GM21515 (cell line): Measurements from ENCODE around the gene CELF4.

Experiments
- ATAC-seq: cut with Tn5 transposase; IDR thresholded peaks from one replicate; pipeline ENCODE4 v1.9.1; 2021; ENCODE audit not compliant: unreplicated experiment

Gene CELF4

GRCh38 chr18:37497853-37498518 lies 67.6 kb downstream of the CELF4 start:
- ATAC-seq: no peak

DNA sequence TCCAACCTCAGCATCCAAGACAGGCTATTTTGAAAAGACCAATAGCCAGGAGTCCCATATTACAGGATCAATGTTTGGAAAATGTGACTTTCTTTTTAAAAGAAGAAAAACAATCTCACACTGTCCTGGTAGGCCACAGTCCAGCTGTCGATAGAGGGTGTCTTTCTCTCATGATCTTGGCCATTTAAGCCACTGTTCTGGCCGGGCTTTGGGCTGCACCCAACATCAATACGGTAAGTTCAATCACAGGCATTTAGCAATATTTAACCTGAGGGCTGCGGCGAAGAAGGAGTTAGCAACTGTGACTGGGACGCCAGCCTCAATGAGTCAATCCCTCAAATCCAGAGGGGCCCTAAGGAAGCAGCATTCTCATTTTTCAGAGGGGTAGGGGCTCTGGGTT lies 69.0 kb downstream of the CELF4 start:
- ATAC-seq: no peak

DNA sequence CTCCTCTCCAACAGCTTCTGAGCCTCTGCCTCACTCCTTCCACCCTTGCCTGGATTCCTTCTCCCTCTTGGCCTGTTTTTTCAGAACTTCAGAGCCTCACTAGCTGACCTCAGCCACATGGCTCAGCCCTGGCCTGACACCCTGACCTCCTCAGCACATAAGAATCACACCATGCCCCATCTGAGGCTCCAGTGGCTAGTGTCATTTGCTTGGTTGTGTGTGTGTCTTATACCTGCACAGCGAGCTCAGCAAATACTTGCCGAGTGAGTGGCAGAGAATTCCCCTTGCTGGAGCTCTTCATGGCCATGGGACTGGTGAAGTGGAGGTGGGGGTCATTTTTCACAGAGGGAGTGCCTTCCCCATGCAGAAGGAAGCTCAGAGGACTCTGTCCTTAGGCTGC lies 70.2 kb downstream of the CELF4 start:
- no peak for ATAC-seq

GRCh38 chr18:37494406-37494805 lies 71.2 kb downstream of the CELF4 start:
- ATAC-seq: no peak

DNA sequence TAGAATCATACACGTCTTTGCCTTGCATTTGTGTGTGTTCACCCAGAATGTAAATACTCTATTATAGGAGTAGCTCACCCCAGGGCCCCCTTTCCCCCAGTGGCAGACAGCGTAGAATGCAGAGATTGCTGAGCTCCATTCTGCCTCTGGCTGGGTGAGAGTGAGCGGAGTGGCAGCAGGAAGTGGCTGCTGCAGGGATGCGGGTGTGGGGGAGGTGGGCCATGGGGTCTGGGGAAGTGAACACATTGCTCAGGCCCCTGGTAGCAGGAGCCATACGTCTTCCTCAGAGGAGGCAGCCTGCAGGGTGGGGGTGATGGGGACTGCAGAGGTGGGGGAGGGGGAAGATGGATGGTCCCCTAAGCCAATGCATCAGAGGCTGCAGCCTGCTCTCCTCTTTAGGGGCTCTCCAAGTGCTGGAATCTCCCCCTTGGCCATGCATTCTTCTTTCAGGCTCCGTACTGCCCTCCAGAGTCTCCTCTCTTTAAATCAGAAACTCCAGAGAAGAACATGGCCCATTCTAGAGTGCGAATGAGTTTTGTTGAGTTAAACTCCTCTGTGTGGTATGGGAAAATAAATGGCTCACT lies 72.2 kb downstream of the CELF4 start:
- no peak for ATAC-seq

GRCh38 chr18:37492952-37493351 lies 72.6 kb downstream of the CELF4 start:
- no peak for ATAC-seq

DNA sequence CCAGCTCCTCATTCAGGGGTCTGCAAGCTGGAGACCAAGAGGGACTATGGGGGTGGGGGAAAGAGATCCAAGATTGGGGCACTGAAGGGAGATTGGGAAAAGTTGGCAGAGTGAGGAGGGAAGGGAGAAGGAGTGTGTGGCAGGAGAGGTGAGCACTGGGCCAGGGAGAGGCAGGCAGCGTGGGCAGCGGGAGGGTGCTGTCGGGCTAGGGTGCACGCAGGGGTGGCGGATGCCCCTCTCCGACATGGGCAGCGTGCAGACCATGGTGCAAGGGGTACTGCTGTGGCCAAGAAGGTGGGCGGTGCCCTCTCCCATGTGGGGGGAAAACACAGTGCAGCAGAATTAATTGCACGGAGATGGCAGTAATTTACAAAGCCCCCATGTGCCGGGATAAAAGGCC lies 74.1 kb downstream of the CELF4 start:
- no peak for ATAC-seq

DNA sequence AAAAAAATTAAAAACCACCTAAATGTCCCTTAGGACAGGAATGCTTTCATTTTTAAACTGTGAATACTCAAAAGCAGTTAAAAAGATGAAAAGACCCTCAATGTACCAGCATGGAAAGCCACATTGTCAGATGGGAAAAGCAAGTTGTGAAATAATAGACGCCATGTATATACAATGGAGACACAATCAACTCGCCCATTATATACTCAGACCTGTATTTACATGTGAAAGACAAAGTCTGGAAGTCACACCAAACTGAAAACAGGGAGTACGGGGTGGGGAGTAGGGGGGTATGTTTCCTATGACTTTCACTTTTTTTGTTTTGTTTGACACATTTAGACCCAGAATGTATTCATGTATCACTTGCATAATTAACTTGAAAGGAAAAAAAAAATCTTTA lies 75.6 kb downstream of the CELF4 start:
- ATAC-seq: no peak

DNA sequence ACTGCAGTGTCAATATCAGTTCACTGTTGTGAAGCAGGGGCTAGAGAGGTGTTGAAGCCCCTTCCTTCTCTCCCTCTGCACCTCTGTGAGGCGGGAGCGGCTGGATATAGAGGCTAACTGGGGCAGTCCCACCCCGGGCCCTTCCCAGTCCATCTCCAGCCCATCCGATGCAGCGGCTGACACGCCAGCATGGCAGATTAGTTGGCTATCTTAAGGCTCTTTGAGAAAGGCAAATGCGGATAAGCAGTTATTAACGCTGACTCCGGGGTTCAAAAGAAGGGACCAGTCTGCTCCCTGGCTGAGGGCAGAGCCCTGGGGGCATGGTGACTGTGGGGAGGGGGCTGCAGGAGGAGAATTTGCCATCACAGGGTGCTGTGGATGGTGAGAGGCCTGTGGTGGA lies 76.6 kb downstream of the CELF4 start:
- no peak for ATAC-seq

DNA sequence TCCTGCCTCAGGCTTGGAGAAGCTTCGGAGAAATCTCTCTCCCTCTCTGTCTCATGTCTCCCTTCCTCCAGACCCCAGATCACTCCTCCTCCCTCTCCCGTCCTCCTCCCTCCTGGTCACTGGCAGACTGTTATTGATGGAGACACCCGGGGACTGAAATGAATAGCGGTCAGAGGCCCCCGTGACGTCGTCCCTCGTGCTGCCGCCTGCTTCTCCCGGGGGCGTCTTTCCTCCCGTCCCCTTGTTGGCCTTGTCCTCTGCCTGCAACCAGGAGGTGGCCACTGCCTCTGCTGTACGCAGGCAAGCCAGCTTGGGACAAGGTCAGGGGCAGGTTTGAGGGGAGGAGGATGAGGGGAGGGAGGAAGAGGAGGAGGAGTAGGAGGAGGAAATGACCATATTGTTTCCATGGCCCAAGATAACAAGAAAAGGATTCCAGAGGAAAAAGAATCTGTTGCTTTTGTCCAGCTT lies 78.2 kb downstream of the CELF4 start:
- ATAC-seq: no peak

- no peak for ATAC-seq
Measured at GRCh38 chr18:37486848-37487247, 78.8 kb downstream of the CELF4 start.

DNA sequence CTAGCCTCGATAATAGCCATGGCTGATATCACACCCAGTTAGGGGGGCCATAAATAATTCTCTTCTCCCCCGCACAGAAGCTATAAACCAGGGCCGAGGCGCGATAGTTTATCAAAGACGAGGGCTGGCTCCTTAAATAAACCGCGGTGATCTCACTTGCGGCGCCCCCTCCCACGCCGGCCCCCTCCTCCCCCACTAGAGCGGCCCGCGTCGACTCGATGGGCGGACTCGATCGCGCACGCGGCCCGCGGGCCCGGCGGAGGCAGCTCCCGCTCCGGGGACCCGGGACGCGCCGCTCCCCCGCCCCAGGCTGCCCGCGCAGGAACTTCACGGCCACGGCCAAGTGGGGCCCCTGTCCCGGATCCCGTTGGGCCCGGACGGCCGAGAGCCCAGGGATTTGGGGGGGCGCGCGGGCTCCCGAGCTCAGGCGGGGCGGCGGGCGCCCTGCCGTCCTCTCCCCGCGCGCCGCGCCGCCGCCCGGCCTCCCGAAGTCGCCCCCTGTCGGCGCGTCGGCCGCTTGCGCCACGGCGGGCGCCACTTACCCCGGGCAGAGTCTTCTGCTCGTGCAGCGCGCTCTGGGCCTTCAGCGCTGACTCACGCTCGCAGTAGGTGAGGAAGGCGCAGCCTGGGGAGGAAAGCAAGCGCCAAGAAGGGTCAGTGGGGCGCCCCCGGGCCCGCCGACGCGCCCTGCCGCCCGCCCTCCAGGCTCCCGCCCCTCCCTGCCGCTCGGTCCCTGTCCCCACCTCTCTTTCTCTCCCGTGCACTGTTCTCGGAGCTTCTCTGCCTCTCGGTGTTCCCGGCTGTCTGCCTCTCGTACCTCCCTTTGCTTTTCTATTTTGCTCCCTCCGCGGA lies 80.4 kb downstream of the CELF4 start:
- no peak for ATAC-seq

DNA sequence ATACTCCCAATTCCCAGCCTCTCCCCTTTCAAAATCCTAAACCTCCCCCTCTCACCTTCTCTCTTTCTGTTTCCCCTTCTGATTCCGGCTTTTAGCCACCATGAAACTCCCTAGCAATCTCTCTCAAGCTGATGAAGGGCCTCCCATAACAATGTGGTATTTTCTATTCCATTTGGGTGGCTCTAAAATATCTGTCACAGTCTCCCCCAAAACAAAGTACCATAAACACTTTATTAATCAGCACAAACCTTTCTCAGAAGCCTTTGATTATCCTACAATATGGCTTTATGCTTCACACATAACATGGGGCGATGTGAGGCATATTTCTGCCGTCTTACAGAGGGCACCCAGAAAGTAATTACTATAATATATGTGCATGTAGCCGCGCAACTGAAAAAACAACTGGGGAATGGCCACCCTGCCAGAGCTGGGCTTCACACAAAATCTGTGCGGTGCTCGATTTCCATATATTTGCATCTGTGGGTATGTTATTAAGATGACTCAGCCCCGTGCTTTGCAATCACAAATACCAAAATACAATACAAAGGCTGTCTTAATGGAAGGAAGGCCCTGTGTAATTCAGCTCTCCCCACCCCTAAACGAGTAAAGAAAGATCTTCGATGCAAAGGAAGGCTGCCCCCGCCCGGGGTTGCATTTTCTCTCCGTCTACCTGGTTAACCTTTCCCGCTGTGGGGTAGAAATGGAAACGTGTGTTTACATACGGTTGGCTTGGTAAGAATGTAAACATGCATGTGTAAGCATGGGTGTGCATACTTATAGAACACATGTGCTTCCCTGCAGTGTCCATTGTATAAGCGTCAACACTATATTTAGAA lies 81.4 kb downstream of the CELF4 start:
- ATAC-seq: no peak

GRCh38 chr18:37483221-37483971 lies 82.2 kb downstream of the CELF4 start:
- no peak for ATAC-seq

DNA sequence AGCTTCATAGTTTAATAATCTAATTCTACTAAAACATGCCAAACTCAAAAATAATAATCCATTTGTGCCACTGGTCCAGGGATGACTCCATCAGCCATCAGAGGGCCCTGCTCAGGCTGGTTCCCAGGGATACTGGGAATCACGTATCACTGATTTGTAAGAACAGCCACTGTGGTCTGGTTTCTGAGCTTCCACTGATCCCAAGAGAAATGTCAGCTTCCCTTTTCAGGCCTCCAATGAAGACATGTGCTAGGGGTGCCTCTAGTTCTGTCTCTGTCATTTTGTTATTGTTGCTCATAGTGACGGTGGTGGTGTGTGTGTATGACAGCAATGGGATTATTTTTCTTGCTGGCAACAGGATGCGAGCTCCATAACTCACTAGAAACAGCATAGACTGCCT lies 83.2 kb downstream of the CELF4 start:
- no peak for ATAC-seq

- ATAC-seq: no peak
Measured at GRCh38 chr18:37482002-37482401, 83.6 kb downstream of the CELF4 start.

- no peak for ATAC-seq
Measured at GRCh38 chr18:37481491-37481890, 84.1 kb downstream of the CELF4 start.

GRCh38 chr18:37481072-37481471 lies 84.5 kb downstream of the CELF4 start:
- ATAC-seq: no peak

DNA sequence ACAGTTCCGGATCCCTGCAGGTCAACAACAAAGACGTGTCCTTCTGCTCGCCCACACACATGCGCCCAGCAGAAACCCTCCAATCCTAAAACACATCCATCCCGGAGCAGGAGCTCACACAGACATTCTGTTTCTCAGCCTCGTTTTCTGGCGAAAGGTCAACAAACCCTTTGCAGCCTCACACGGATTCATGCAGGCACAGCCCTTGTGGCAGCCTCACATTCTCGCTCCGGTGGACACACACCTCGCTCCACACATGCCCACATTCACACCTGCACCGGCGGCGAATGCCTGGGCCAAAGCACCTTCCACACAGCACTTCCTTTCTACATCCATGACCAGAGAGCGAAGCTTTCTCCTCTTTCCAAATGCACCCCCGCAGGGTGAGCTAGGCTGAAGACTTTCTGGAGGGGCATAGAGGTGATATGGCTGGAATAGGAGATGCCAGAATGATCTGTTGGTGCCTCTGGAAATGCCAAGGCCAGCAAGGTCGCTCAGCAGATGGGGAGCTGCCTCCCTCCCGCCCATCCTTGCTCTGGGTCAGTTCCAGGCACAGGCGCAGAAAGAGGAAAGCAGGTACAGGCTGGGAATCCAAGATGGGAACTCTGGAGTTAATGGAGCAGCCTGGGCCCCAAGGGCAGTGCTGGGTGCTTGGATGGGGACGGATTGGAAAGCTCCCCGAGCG lies 88.8 kb downstream of the CELF4 start:
- ATAC-seq: no peak

GRCh38 chr18:37476182-37476581 lies 89.4 kb downstream of the CELF4 start:
- no peak for ATAC-seq
